H1 (cell line): ENCODE data around the gene WDR90. TPM values are rescaled to one million over a fixed set of nuclear protein-coding genes. Genes with fewer than 3 reads are reported as not detected.
A peak's percentile ranks its signal among the peaks of the same experiment; 100 is the strongest.

Experiments used
- CTCF ChIA-PET: fragments of 300-600 bp; sonication (Branson Sonifier 250); formaldehyde crosslinking; loops from one replicate; lab custom pipeline; 2021; ENCODE audit not compliant: partially characterized antibody; lab: Charles Lee
- POLR2A ChIA-PET: fragments of 300-600 bp; sonication (Branson Sonifier 250); formaldehyde crosslinking; loops from one replicate; lab custom pipeline; 2021; ENCODE audit warnings: inconsistent platforms; ENCODE audit not compliant: partially characterized antibody; lab: Charles Lee
- DNase-seq, 2 experiments: peaks; one replicate each; pipeline versions ENCODE4 v3.0.0 to v3.0.0-alpha.2; 2010 to 2022; ENCODE audit warnings: low spot score in 2 of 2, low read depth in 1 of 2, mixed read lengths in 1 of 2
- FAIRE-seq: peaks from 2 replicates; lab custom pipeline; 2011; peaks lifted over from hg19 to GRCh38; lab: Jason Lieb, UNC
- H2AFZ ChIP-seq: 2 replicates; pipeline ENCODE4 v1.8.1; 2012; ENCODE audit warnings: low read length, inconsistent platforms
- H2AK5ac ChIP-seq: 2 replicates; pipeline ENCODE4 v1.6.1; 2013; ENCODE audit warnings: low read depth, low read length
- H2BK120ac ChIP-seq: replicated peaks from 2 replicates; pipeline ENCODE3; 2013; ENCODE audit warnings: low read depth, low read length, inconsistent platforms
- H2BK12ac ChIP-seq: 2 replicates; pipeline ENCODE4 v1.6.1; 2013; ENCODE audit warnings: low read depth, low read length
- H2BK15ac ChIP-seq: 2 replicates; pipeline ENCODE4 v1.6.1; 2013; ENCODE audit warnings: low read length
- H2BK20ac ChIP-seq: 2 replicates; pipeline ENCODE4 v1.6.1; 2013; ENCODE audit warnings: low read length
- H2BK5ac ChIP-seq: 2 replicates; pipeline ENCODE4 v1.6.1; 2013; ENCODE audit warnings: low read depth, low read length
- H3K14ac ChIP-seq: 2 replicates; pipeline ENCODE4 v1.6.1; 2013; ENCODE audit warnings: inconsistent platforms; ENCODE audit not compliant: insufficient read length
- H3K18ac ChIP-seq: 2 replicates; pipeline ENCODE4 v1.6.1; 2013; ENCODE audit warnings: low read length; ENCODE audit errors: extremely low read depth
- H3K23ac ChIP-seq: 2 replicates; pipeline ENCODE4 v1.6.1; 2013; ENCODE audit warnings: inconsistent platforms; ENCODE audit not compliant: insufficient read length
- H3K23me2 ChIP-seq: 2 replicates; pipeline ENCODE4 v1.6.1; 2013; ENCODE audit warnings: low read depth, low read length
- H3K27ac ChIP-seq: 2 replicates; pipeline ENCODE4 v1.6.1; 2011; ENCODE audit warnings: low read depth, low read length, inconsistent platforms
- H3K27me3 ChIP-seq, 4 experiments: replicated peaks in 1 of 4; 1 replicate in 1 of 4; 2 replicates in 3 of 4; pipeline versions ENCODE4 v1.6.1 to v1.8.1; 2011 to 2013; ENCODE audit warnings: low read length in 3 of 4, mild to moderate bottlenecking in 3 of 4, inconsistent platforms in 2 of 4, mixed read lengths in 2 of 4, moderate library complexity in 1 of 4; ENCODE audit not compliant: control insufficient read depth in 3 of 4, insufficient read depth in 3 of 4; ENCODE audit errors: extremely low read depth in 1 of 4
- H3K36me3 ChIP-seq, 4 experiments: 2 replicates each; pipeline versions ENCODE4 v1.6.1 to v1.8.1; 2011 to 2013; ENCODE audit warnings: mild to moderate bottlenecking in 4 of 4, low read length in 3 of 4, moderate library complexity in 2 of 4, control low read depth in 1 of 4, inconsistent platforms in 1 of 4; ENCODE audit not compliant: insufficient read depth in 4 of 4, control insufficient read depth in 2 of 4
- H3K4ac ChIP-seq: replicated peaks from 2 replicates; pipeline ENCODE3; 2013; ENCODE audit warnings: low read length, low read depth, mixed read lengths, inconsistent platforms; ENCODE audit not compliant: insufficient read length
- H3K4me1 ChIP-seq, 4 experiments: replicated peaks in 1 of 4; 1 replicate in 1 of 4; 2 replicates in 3 of 4; pipeline versions ENCODE4 v1.6.1 to v1.8.1; 2011 to 2013; ENCODE audit warnings: low read length in 3 of 4, inconsistent platforms in 2 of 4, mixed read lengths in 1 of 4; ENCODE audit not compliant: insufficient read depth in 4 of 4, control insufficient read depth in 3 of 4
- H3K4me2 ChIP-seq, 2 experiments: 2 replicates each; pipeline versions ENCODE4 v1.6.1 to v1.8.1; 2011 to 2013; ENCODE audit warnings: low read depth in 2 of 2, low read length in 2 of 2, control low read depth in 1 of 2, inconsistent platforms in 1 of 2, mild to moderate bottlenecking in 1 of 2; ENCODE audit not compliant: insufficient read depth in 1 of 2
- H3K4me3 ChIP-seq, 4 experiments: fragments of 200-600, 300-600 bp in 1 of 4; sonication (generic), shearing (Covaris generic), sonication (Bioruptor Twin) in 1 of 4; 2 replicates each; pipeline versions ENCODE4 v1.5.1 to v1.8.1; 2011 to 2016; ENCODE audit warnings: low read length in 4 of 4, low read depth in 3 of 4, control low read depth in 2 of 4, inconsistent platforms in 2 of 4, mild to moderate bottlenecking in 2 of 4, mixed read lengths in 1 of 4, moderate library complexity in 1 of 4; ENCODE audit not compliant: insufficient read depth in 2 of 4; ENCODE audit errors: extremely low read depth in 1 of 4
- H3K56ac ChIP-seq: replicated peaks from 2 replicates; pipeline ENCODE3; 2013; ENCODE audit warnings: low read depth, mild to moderate bottlenecking, mixed read lengths, low read length, inconsistent platforms; ENCODE audit not compliant: insufficient read length
- H3K79me1 ChIP-seq: 2 replicates; pipeline ENCODE4 v1.6.1; 2013; ENCODE audit warnings: low read depth, low read length, control low read depth
- H3K79me2 ChIP-seq, 2 experiments: 2 replicates each; pipeline versions ENCODE4 v1.6.1 to v1.8.1; 2012 to 2013; ENCODE audit warnings: low read length in 2 of 2, mild to moderate bottlenecking in 2 of 2, inconsistent platforms in 1 of 2; ENCODE audit not compliant: insufficient read depth in 2 of 2, control insufficient read depth in 1 of 2
- H3K9ac ChIP-seq, 4 experiments: replicated peaks in 1 of 4; 1 replicate in 1 of 4; 2 replicates in 3 of 4; pipeline versions ENCODE4 v1.6.1 to v1.8.1; 2011 to 2013; ENCODE audit warnings: low read depth in 3 of 4, low read length in 3 of 4, control low read depth in 2 of 4, mild to moderate bottlenecking in 2 of 4, moderate library complexity in 2 of 4, inconsistent platforms in 1 of 4; ENCODE audit errors: extremely low read depth in 1 of 4
- H3K9me3 ChIP-seq, 2 experiments: 2 replicates each; pipeline versions ENCODE4 v1.6.1 to v1.8.1; 2012 to 2013; ENCODE audit warnings: mild to moderate bottlenecking in 2 of 2, moderate library complexity in 2 of 2, control low read depth in 1 of 2, inconsistent platforms in 1 of 2, low read depth in 1 of 2, low read length in 1 of 2, mixed read lengths in 1 of 2; ENCODE audit not compliant: insufficient read depth in 2 of 2
- H4K20me1 ChIP-seq, 2 experiments: replicated peaks in 1 of 2; 2 replicates each; pipeline versions ENCODE3 to v1.8.1; 2011 to 2013; ENCODE audit warnings: inconsistent platforms in 2 of 2, low read length in 2 of 2, mild to moderate bottlenecking in 1 of 2; ENCODE audit not compliant: insufficient read depth in 2 of 2, control insufficient read depth in 1 of 2
- H4K5ac ChIP-seq: 2 replicates; pipeline ENCODE4 v1.6.1; 2013; ENCODE audit warnings: low read length, low read depth, mixed read lengths, inconsistent platforms; ENCODE audit not compliant: insufficient read length
- H4K8ac ChIP-seq: 2 replicates; pipeline ENCODE4 v1.8.0; 2013; ENCODE audit warnings: mild to moderate bottlenecking, moderate library complexity, low read length, inconsistent platforms; ENCODE audit not compliant: insufficient read depth; ENCODE audit errors: extremely low read depth
- H4K91ac ChIP-seq: replicated peaks from 2 replicates; pipeline ENCODE3; 2013; ENCODE audit warnings: low read length, mixed read lengths, inconsistent platforms; ENCODE audit not compliant: insufficient read length
- ASH2L ChIP-seq: fragments of 200-600, 300-600 bp; sonication (generic); IDR thresholded peaks from one replicate; pipeline ENCODE4 v1.7.1; 2017; ENCODE audit warnings: low read length
- CBX5 ChIP-seq: fragments of 300-800, 300-1000 bp; sonication (generic); IDR thresholded peaks from 2 replicates; pipeline ENCODE4 v1.7.1; 2016; ENCODE audit warnings: antibody characterized with exemption, low read length, low read depth
- CTBP2 ChIP-seq: IDR thresholded peaks from 2 replicates; pipeline ENCODE4 v1.7.0; 2011; ENCODE audit warnings: borderline replicate concordance, mild to moderate bottlenecking, moderate library complexity, mixed read lengths, low read length; ENCODE audit not compliant: insufficient read depth, insufficient read length
- MAX ChIP-seq: IDR thresholded peaks from 2 replicates; pipeline ENCODE4 v1.6.1; 2012; ENCODE audit warnings: inconsistent platforms
- POLR2AphosphoS5 ChIP-seq: IDR thresholded peaks from 2 replicates; pipeline ENCODE4 v1.6.1; 2011; ENCODE audit warnings: low read depth, low read length
- POU5F1 ChIP-seq: IDR thresholded peaks from 2 replicates; pipeline ENCODE4 v1.6.1; 2011; ENCODE audit warnings: low read depth, mild to moderate bottlenecking, low read length, moderate library complexity
- TEAD4 ChIP-seq: IDR thresholded peaks from 2 replicates; pipeline ENCODE4 v1.6.1; 2012; ENCODE audit warnings: low read depth, low read length, inconsistent platforms, mixed read lengths
- ZNF274 ChIP-seq: IDR thresholded peaks from 2 replicates; pipeline ENCODE4 v1.7.0; 2012; ENCODE audit warnings: low read length, borderline replicate concordance; ENCODE audit errors: extremely low read depth
- WGBS, 2 experiments: shearing (Covaris generic) in 1 of 2; methylation state at CpG; one replicate each; pipeline versions ENCODE4 v1.1.6 to v1.1.7; 2013 to 2015; ENCODE audit warnings: low lambda C conversion rate in 2 of 2, mixed read lengths in 2 of 2, inconsistent platforms in 1 of 2, low coverage in 1 of 2, missing lambda C conversion rate in 1 of 2; ENCODE audit not compliant: insufficient replicate concordance in 2 of 2, insufficient coverage in 1 of 2, insufficient read length in 1 of 2; ENCODE audit errors: extremely low coverage in 1 of 2, missing lambda C conversion rate in 1 of 2; 5-methylcytosine and 5-hydroxymethylcytosine counted together
- polyA plus RNA-seq, 7 experiments: library from polyadenylated mRNA; depleted of rRNA in 3 of 7; stranded (reverse) in 5 of 7; unstranded in 2 of 7; fragments of >200 nt in 5 of 7; fragments of 200-250 nt in 2 of 7; gene quantifications; 1 replicate in 5 of 7; 2 replicates in 1 of 7; 4 replicates in 1 of 7; pipeline versions ENCODE4 v1.2.1 to v1.2.3, GENCODE V29; 2011 to 2013; ENCODE audit warnings: missing spikeins in 2 of 7, mixed read lengths in 2 of 7
- total RNA-seq: library from RNA; stranded (reverse); fragmentation: NEBNext Ultra II Directional; extraction: Animal tissue kit (Norgen Biotek cat#: 25700); gene quantifications from 2 replicates; pipeline ENCODE4 v1.2.1, GENCODE V29; 2021
- TF ChIP-seq, protein P1 (sequence below): IDR thresholded peaks from 2 replicates; pipeline ENCODE4 v1.6.1; 2011; ENCODE audit warnings: low read length, improper control_type of control experiment

The WDR90 gene
- total and polyA plus RNA-seq, 2 of the 8 experiments (the other 6 are each of a cell fraction or from before 2014, with no cell fraction given) = 24.0 to 47.2 TPM

DNA sequence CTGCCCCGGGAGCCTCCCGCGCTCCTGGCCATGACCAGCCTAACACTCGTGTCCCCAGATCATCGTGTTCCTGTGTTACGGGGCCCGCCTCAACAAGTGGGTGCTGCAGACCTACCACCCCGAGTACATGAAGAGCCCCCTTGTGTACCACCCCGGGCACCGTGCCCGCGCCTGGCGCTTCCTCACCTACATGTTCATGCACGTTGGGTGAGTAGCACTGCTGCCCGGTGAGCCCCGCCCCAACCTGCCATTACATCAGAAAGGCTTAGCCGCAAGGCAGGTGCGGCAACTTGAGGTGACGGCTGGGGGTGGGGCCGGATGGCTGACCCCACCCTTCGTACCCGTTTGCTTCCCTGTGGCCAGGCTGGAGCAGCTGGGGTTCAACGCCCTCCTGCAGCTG lies 27.7 kb downstream of the WDR90 start:
- peak overlapping the region; percentile 80; the same call in 1 of the 2 replicates for H4K8ac ChIP-seq
- peak overlapping the region; percentile 46; the same call in 1 of the 2 replicates for H2BK15ac ChIP-seq
- H2BK12ac ChIP-seq = peak overlapping the region; percentile 96; the same call in 1 of the 2 replicates
- peak overlapping the region; percentile 48; the same call in 1 of the 2 replicates for H3K18ac ChIP-seq
- H3K9ac ChIP-seq = no peak overlapping the region
- H3K36me3 ChIP-seq = peaks cover 11 to 22% (median 16%) of the 10 kb centered on the region in 4 experiments
- H3K4me1 ChIP-seq = peaks cover 0 to 37% (median 31%) of the 10 kb centered on the region in 4 experiments; a peak in 6 of 7 replicates
- peak in 1 of 2 experiments; percentile 63 for DNase-seq
- H3K27ac ChIP-seq = no peak overlapping the region
- no peak overlapping the region for H2AFZ ChIP-seq
- peak overlapping the region; percentile 26; the same call in 1 of the 2 replicates for H2BK5ac ChIP-seq
- H3K79me2 ChIP-seq = peaks cover 0 to 10% of the 10 kb centered on the region in 2 experiments; a peak in 1 of 4 replicates
- 0 out of 8 replicates have a peak overlapping the region, but pooled peaks of 1 of the 4 experiments have one; percentile 8 for H3K4me3 ChIP-seq
- H3K4me2 ChIP-seq = peak overlapping the region; percentile 11 to 52
- ChIA-PET POLR2A (interaction anchor here (1.4 to 13.3 kb wide), 7 partner anchors 7 to 126 kb away, joined by 4 to 214 read pairs (median 14); partner anchors contain the start of genes CHTF18, JMJD8, RHOT2 and RPUSD1), CTCF (interaction anchor here (1.7 to 12.0 kb wide), 4 partner anchors 9 to 94 kb away, joined by 4 to 75 read pairs (median 6); partner anchors contain the start of genes RHOT2 and WDR24)
- no peaks in the 10 kb centered on the region for H3K9me3 ChIP-seq
- no peak overlapping the region for H3K14ac ChIP-seq
- TF ChIP-seq ASH2L = no peak
- TF ChIP-seq MAX = no peak
- no peak for TF ChIP-seq CBX5
- no peak for TF ChIP-seq TEAD4
- TF ChIP-seq, protein P1, sequence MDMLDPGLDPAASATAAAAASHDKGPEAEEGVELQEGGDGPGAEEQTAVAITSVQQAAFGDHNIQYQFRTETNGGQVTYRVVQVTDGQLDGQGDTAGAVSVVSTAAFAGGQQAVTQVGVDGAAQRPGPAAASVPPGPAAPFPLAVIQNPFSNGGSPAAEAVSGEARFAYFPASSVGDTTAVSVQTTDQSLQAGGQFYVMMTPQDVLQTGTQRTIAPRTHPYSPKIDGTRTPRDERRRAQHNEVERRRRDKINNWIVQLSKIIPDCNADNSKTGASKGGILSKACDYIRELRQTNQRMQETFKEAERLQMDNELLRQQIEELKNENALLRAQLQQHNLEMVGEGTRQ = no peak
- no peak for TF ChIP-seq POU5F1
- no peak for TF ChIP-seq ZNF274
- TF ChIP-seq CTBP2 = no peak
- no peak for TF ChIP-seq POLR2AphosphoS5
- peaks cover 0 to 2% (median 0%) of the 10 kb centered on the region in 4 experiments; a peak in 2 of 7 replicates for H3K27me3 ChIP-seq
- H4K91ac ChIP-seq = peak overlapping the region; percentile 73
- peaks cover 6% of the 10 kb centered on the region; the same call in 1 of the 2 replicates for H3K79me1 ChIP-seq
- H4K20me1 ChIP-seq = peaks cover 2 to 28% of the 10 kb centered on the region in 2 experiments
- no peak overlapping the region; the same call in 1 of the 2 replicates for H2BK20ac ChIP-seq
- no peak overlapping the region for H2BK120ac ChIP-seq
- no peak for FAIRE-seq
- no peak overlapping the region for H3K56ac ChIP-seq
- peak overlapping the region; percentile 75; the same call in 1 of the 2 replicates for H2AK5ac ChIP-seq
- H3K23me2 ChIP-seq = peaks cover 15% of the 10 kb centered on the region
- H3K23ac ChIP-seq = no peak overlapping the region
- no peak overlapping the region for H4K5ac ChIP-seq
- H3K4ac ChIP-seq = no peak overlapping the region
- WGBS, 2 experiments = 83% methylated on average over 22 of the region's 23 CpGs; no CpG with 5 or more reads in 1 of the 2 experiments
